Erythroblast (primary cell): ENCODE measurements around the gene BIN1.

ENCODE experiments used
- DNase-seq, 2 experiments: peaks; one replicate each; lab custom pipeline; 2025; lab: John Stamatoyannopoulos, UW
- GATA1 ChIP-seq: IDR thresholded peaks from 2 replicates; pipeline ENCODE4 v1.6.1; 2011; ENCODE audit warnings: low read depth, mild to moderate bottlenecking, control low read depth, low read length, moderate library complexity
- POLR2A ChIP-seq: IDR thresholded peaks from 2 replicates; pipeline ENCODE4 v1.6.1; 2011; ENCODE audit warnings: mild to moderate bottlenecking, low read length

Gene BIN1

DNA sequence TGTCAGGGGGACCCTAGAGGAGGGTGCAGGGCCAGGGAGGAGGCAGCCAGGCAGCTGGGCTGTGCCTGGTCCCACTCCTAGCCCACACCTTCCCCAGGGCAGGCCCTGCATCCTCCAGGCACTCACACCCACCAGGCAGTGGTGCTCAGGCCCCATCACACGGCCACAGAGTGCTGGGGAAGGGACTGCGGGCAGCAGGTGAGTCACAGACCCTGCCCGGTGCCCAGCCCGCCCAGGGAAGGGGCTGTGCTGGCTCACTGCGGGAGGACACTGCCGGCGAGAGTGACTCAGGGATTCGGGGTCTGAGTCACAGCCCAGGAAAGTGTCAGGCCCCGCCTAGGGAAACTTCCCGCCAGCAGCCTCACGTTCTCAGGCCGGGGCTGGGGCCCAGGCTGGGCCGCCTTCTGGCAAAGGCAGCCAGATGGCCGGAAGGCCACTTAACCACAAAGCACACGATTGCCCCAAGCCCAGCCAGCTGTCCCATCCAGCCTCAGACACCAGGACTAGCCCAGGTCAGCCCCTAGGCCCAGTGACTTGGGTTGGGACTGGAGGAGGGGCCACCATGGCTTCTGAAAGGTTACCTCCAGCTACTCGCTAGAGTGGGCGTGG, 42.2 kb downstream of the BIN1 start:
- peak; percentile 75 to 91 for DNase-seq
- TF ChIP-seq GATA1 = no peak
- TF ChIP-seq POLR2A = peak; percentile 52

DNA sequence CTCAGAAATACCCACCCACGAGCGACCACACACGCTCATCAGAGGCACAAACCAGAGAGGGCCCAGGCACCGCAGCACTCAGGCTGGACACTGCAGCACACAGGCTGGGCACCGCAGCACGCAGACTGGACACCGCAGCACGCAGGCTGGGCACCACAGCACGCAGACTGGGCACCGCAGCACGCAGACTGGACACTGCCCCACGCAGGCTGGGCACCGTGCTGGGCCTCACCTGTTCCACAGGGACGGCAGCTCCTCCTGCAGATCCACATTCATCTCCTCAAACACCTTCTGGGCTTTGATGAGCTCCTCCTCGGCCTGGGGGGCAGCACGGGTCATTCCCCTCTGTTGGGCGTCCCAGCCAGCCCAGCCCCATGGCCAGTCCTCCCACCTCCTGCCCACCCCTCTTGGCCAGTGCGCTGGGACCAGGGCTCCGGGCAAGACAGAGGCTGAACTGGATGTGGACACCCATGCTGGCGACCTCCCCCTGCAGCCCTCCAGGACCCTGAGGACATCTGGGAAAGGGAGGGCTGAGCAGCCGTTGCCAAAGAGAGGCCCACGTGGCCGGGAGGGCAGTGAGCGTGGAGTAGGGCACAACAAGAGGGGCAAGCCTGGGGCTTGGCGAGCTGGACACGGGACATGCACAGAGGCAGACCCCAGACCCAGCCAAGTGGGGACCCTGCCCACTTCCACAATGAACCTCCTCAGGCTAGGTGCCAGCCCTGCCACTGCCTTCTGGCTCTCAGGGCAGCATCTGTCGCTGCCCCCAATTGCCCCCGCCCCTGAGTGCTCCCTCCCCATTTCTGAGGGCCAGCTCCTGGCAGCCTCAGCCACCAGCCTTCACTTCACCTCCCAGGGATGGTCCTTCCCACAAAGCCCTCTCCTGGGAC, 43.0 kb downstream of the BIN1 start:
- TF ChIP-seq POLR2A (no peak), GATA1 (no peak)
- no peak for DNase-seq

DNA sequence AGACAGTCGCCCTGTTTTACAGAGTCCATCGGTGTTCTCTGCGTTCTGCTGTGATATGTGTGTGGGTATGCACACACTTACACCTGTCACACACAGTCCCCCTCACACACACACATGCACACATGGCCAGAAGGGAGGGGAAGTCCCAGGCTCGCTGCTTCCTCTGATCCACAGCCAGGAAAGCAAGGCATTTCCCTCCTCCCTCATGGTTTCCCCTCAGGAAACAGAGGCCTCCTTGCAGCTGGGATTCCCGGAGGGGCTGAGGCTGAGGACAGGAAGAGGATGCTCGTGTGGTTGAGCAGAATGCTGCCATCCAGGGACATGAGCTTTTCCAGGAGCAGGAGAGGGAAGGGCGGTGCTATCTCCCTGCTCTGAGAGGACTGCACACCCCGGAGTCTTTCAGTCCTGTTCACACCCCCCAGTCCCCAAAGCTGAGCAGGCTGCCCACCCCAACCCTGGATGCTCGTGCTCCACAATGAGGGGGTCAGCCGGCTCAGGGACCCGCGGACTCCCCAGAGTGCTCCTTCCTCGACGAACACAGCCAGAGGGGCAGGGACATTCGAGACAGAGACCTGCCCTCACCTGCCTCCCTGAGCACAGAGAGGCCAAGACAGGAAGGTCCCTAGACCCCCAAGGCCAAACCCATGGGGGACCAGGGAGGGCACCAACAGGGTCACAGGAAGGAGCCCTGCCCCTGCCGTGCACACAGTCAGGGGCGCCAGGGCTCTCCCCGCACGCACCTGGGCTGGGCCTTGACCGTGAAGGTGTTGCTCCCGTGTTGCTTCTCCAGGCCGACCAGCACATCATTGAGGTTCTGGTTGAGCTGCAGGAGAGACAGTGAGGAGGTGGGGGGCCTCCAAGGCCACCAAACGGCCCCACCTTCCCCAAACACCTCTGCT, 45.3 kb downstream of the BIN1 start:
- no peak for DNase-seq
- TF ChIP-seq GATA1 = no peak

DNA sequence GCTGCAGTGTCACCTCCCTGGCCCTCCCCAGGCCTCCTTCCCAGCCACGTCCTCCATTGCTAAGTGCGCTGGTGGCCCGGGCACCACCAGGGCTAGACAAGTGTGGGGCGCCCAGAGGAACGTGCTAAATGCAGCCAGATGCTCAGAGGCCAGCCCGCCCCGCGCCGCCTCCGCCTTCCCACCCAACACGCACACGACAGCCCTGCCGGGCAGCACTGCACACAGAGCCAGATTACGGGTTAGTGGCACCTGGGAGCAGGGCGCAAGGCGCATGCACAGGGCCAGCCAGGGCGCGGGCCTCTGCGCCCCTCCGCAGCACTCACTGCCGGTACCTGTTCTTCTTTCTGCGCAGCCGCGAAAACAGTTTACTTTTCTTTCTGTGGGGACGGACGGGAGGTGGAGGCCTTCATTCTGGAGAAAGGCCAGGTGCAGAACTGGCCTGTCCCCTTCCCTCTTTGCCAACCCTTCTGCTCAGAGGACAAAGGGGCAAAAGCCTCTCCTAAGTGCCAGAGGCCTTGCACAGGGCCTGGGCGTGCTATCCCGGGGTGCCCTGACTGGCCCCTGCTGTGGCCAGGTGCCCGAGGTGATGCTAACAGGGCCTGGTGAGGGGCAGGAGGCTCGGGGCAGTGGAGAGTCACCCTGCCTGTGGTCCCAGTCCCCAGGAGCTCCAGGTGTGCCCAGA, 46.5 kb downstream of the BIN1 start:
- TF ChIP-seq POLR2A = no peak
- TF ChIP-seq GATA1 = no peak

DNA sequence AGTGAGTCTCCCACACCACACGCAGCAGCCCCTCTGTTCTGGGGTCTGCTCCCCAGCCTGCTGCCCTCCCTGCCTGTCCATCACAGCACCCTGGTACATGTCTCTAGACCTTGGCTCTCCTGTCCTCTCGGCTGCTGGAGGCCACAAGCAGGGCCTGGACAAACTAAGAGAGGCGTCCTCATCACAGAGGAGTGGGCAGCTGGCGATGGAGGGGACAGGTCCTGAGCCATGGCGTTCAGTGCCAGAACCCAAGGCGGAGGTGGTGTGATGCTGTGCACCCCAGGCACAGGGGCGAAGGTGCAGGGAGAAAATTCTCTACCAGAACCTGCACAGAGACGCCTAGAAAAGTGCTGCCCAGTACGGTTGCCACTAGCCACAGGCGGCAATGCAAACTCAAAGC, 47.4 kb downstream of the BIN1 start:
- no peak for DNase-seq
- no peak for TF ChIP-seq GATA1
- TF ChIP-seq POLR2A = no peak

More for the DNA sequence above, 46.5 kb downstream of the BIN1 start:
- DNase-seq = no peak

DNA sequence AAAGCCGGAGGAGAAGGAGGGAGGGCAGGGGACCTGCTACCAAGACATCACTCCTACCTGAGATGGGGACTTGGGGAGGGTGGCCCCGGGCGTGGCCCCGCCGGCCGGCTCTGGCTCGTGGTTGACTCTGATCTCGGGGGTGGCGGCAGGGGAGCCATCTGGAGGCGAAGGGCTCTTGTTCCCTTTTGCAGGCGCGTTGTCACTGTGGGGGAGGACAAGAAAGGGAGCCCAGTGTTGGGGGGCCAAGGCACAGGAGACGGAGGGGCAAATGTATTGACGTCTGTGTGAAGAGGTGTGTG, 48.1 kb downstream of the BIN1 start:
- DNase-seq = no peak

DNA sequence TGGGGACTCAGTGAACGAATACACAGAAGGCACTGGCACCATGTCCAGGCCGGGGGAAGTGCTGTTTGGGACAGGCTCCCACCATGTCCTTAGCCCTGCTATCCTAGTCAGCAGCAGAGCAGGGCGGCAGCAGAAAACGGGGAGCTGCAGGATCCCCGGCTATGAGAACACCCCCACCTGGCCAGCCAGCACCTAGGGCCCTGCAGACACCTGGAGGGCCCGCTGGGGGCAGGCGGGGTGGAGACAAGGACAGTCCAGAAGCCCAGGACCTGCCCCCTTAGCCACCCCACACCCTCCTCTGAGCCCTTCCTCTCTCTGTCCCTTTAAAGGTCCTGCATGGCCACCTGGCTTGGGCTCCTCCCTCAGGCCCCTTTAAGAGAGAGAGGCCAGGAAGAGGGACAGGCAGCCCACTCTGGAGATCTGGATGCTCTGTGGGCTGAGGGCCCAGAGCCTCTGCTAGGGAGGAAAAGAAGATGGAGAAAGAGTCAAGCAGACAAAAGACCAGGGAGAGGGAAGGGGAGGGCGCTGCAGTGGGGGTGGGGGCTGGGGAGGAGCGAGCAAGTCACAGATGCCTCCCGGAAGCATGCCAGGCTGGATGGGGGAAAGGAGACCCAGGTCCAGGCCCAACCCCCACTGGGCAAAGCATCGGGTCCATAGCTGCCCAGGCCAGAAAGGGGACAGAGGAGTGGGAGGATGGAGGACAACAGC, 48.6 kb downstream of the BIN1 start:
- DNase-seq = no peak
- no peak for TF ChIP-seq GATA1
- TF ChIP-seq POLR2A = no peak

More for the DNA sequence above, 48.1 kb downstream of the BIN1 start:
- TF ChIP-seq POLR2A (no peak), GATA1 (no peak)

DNA sequence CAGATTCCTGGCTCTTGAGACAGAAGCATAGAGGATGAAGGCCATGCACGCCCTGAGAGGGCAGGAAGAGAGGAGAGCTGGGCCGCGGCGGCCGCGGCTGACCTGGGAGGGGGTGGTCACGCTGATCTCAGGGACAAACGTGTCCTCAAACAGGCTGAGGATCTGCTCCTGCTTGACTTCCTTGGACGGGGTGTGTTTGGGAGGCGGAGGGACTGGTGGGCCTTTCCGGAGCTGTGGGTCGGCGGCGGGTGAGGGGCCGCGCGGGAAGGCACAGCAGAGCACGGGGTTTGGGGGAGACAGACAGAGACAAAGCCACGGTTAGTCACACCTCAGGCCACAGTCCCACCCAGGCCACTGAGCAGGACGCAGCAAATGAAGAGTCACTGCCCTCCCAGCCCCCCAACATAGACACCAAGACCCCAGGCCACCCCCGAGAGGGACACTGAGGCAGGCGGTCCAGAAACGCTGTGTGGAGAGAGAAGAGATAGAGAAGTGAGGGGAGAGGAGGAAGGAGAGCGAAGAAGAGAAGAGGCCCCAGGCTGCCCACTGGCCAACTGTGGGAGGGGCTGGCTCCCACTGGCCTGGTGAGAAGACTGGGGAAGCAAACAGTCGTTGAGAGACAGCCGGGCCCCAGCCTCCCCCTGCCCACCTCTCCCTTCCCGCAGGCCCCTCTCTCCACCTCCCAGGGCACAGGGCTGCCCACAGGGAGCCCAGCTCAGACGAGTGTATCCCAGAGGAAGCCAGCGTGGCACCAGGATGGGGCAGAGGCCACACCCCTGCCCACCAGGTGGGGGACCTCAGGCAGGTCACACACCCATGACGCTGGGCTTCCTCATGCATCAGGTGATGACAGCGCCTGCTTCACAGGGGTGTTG, 49.3 kb downstream of the BIN1 start:
- no peak for TF ChIP-seq GATA1
- no peak for TF ChIP-seq POLR2A
- no peak for DNase-seq

DNA sequence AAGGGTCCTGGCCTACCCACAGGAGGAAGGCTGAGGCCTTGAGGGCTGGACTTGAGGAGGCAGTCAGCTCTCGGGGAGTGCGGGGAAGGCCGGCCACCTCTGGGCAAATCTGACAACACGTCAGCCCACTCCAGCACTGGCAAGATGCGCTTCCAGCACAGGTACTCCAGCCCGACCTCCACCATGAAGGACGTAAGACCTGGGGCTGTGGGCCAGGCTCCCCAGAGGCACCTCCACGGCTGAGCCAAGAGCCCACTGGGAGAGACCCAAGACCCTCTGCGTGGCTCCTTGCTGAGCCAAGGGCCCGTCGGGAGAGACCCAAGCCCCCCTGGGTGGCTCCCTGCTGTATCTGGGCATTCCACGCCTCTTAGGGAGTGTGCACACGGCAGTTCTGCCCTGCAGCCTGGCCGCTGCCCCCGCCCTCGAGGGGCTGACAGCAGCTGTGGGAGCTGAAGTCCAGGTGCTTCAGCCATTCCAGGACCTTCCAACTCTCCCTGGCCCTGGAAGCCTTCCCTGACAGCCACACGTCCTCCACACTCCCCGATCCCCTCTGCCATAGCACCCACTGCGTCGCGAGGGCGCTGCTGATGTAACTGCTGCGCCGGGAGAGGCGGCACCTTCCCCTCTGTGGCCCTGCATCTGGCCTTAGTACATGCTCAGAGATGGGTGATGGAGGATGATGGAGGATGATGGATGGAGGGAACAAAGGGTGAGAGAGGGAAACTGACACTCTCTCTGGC, 50.2 kb downstream of the BIN1 start:
- no peak for DNase-seq
- no peak for TF ChIP-seq GATA1
- no peak for TF ChIP-seq POLR2A

DNA sequence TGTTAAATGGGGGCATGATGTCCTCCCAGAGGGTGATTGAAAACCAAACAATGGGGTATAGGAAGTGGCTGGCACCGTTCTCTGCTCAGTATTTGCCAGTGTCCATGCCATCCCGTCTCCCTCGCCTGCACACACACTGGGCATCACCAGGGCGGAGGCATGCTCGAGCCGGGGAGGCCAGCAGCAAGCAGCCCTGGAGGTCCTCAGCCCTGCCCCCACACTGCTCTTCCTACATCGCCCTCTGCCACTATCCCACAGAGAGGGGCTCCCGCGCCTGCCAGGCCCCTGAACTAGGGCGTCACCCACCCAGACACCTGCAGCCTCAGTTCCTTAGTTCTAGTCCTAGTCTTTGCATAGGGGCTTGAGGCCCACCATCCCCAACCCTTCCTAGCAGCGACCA, 50.9 kb downstream of the BIN1 start:
- TF ChIP-seq POLR2A = no peak
- TF ChIP-seq GATA1 = no peak
- no peak for DNase-seq

DNA sequence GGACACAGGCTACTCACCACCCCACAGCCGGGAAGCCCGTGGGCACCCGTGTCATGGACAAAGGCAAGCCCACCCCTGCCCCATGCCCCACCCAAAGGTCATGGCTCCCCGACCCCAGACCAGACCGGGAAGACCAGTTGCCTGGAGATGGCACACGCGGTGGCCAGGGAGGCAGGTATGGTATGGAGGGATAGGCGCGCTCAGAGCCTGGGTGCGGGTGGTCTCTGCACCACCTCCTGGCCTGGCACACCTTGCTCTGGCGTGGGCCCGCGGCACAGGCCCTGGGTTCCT, 51.2 kb downstream of the BIN1 start:
- TF ChIP-seq POLR2A = no peak
- no peak for TF ChIP-seq GATA1
- no peak for DNase-seq
